ENCODE results near the gene PPP4R4. TPM values are rescaled to one million over a fixed set of nuclear protein-coding genes. Genes with fewer than 3 reads are reported as not detected.

PPP4R4 gene
- polyA plus RNA-seq, 3 donors = 0.08 TPM; not detected in 2

DNA sequence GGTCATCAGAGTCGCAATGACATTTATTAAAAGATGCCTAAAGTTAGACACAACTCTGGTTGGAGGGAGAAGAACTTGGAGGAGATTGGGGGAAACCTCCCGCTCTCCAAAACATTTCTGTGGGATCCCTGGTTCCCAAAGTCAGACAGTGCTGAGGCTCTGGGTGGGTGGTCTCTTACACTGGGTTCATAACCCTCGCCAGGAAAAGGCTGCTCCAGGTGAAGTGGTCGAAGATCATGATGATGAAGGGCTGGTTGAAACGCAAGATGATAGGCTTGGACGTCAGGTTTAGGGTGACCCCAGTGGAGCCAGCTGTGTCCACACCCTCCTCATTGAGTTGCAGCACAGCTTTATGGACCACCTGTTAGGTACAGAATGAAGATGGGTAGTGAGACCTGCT, 130.1 kb downstream of the PPP4R4 start:
- DNase-seq = no peak
- Histone ChIP-seq H3K9ac (ENCODE audit: insufficient read depth, low read length, poor library complexity, severe bottlenecking) (no peak overlapping the region), H3K27me3 (ENCODE audit: control insufficient read depth in 2 of 2, insufficient read depth in 2 of 2, low read length in 2 of 2) (no peaks in the 10 kb centered on the region), H3K79me2 (ENCODE audit: insufficient read depth, low read length) (no peaks in the 10 kb centered on the region), H2AFZ (ENCODE audit: insufficient read depth, low read depth, low read length, poor library complexity, severe bottlenecking) (no peak overlapping the region), H4K20me1 (ENCODE audit: insufficient read depth, low read length) (no peaks in the 10 kb centered on the region), H3K4me2 (replicated peaks; ENCODE audit: extremely low read depth, low read length, poor library complexity, severe bottlenecking) (no peak overlapping the region), H3K9me3 (replicated peaks in 1 of 2; ENCODE audit: control insufficient read depth in 1 of 2, insufficient read depth in 1 of 2, low read length in 2 of 2) (peaks cover 0 to 4% of the 10 kb centered on the region in 2 donors), H3K27ac (ENCODE audit: low read depth in 1 of 2, low read length in 2 of 2) (no peak overlapping the region), H3K4me3 (replicated peaks in 1 of 3; ENCODE audit: low read depth in 2 of 3, low read length in 3 of 3) (no peak overlapping the region), H3K4me1 (ENCODE audit: control insufficient read depth in 1 of 2, insufficient read depth in 2 of 2, low read length in 2 of 2) (no peaks in the 10 kb centered on the region), H3K36me3 (replicated peaks in 1 of 2; ENCODE audit: control insufficient read depth in 1 of 2, insufficient read depth in 2 of 2, low read length in 2 of 2) (no peaks in the 10 kb centered on the region)
- Mint-ChIP-seq H3K4me1 (no peaks in the 10 kb centered on the region), H3K27me3 (ENCODE audit: low read depth in 3 of 3) (peaks cover 1 to 5% (median 4%) of the 10 kb centered on the region in 3 donors), H3K4me3 (no peak overlapping the region), H3K27ac (no peak overlapping the region), H3K9me3 (peaks cover 8 to 13% (median 10%) of the 10 kb centered on the region in 7 donors), H3K36me3 (no peaks in the 10 kb centered on the region)
- 87% methylated on average over 4 of the region's 6 CpGs for WGBS (ENCODE audit: insufficient coverage)
- intact Hi-C loops (cut with micrococcal nuclease) = no loop called here
- TF ChIP-seq, protein P1, sequence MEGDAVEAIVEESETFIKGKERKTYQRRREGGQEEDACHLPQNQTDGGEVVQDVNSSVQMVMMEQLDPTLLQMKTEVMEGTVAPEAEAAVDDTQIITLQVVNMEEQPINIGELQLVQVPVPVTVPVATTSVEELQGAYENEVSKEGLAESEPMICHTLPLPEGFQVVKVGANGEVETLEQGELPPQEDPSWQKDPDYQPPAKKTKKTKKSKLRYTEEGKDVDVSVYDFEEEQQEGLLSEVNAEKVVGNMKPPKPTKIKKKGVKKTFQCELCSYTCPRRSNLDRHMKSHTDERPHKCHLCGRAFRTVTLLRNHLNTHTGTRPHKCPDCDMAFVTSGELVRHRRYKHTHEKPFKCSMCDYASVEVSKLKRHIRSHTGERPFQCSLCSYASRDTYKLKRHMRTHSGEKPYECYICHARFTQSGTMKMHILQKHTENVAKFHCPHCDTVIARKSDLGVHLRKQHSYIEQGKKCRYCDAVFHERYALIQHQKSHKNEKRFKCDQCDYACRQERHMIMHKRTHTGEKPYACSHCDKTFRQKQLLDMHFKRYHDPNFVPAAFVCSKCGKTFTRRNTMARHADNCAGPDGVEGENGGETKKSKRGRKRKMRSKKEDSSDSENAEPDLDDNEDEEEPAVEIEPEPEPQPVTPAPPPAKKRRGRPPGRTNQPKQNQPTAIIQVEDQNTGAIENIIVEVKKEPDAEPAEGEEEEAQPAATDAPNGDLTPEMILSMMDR (IDR thresholded peaks at IDR 0.05) = no peak

DNA sequence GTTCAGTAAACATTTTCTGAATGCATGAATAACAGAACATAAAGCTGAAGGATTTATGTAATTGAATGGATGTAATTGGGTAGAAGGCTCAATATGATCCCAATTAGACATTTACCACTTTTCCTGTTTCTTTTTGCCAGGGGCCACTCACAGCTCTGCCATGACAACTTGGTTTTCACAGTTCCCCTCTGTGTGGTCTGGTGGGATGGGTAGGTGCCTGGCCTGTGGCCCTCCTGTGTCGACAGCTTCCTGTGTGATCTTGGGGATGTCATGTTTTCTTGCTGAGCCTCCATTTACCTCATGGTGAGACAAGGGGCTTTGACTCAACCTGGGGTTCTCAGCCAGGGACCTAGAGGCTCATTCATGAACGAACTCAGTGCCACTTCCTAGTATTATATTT, 131.5 kb downstream of the PPP4R4 start:
- H3K4me1 Mint-ChIP-seq = no peaks in the 10 kb centered on the region
- Histone ChIP-seq H3K4me2 (replicated peaks; ENCODE audit: extremely low read depth, low read length, poor library complexity, severe bottlenecking) (no peak overlapping the region), H3K9ac (ENCODE audit: insufficient read depth, low read length, poor library complexity, severe bottlenecking) (no peak overlapping the region), H3K4me1 (ENCODE audit: control insufficient read depth in 1 of 2, insufficient read depth in 2 of 2, low read length in 2 of 2) (no peaks in the 10 kb centered on the region), H3K36me3 (replicated peaks in 1 of 2; ENCODE audit: control insufficient read depth in 1 of 2, insufficient read depth in 2 of 2, low read length in 2 of 2) (no peaks in the 10 kb centered on the region), H3K9me3 (replicated peaks in 1 of 2; ENCODE audit: control insufficient read depth in 1 of 2, insufficient read depth in 1 of 2, low read length in 2 of 2) (peaks cover 0 to 4% of the 10 kb centered on the region in 2 donors), H3K4me3 (replicated peaks in 1 of 3; ENCODE audit: low read depth in 2 of 3, low read length in 3 of 3) (no peak overlapping the region), H3K79me2 (ENCODE audit: insufficient read depth, low read length) (no peaks in the 10 kb centered on the region), H3K27me3 (ENCODE audit: control insufficient read depth in 2 of 2, insufficient read depth in 2 of 2, low read length in 2 of 2) (no peaks in the 10 kb centered on the region), H3K27ac (ENCODE audit: low read depth in 1 of 2, low read length in 2 of 2) (no peak overlapping the region), H4K20me1 (ENCODE audit: insufficient read depth, low read length) (no peaks in the 10 kb centered on the region), H2AFZ (ENCODE audit: insufficient read depth, low read depth, low read length, poor library complexity, severe bottlenecking) (no peak overlapping the region)
- no peak overlapping the region for H3K4me3 Mint-ChIP-seq
- TF ChIP-seq, protein P1 (IDR thresholded peaks at IDR 0.05) = no peak
- no peak overlapping the region for H3K27ac Mint-ChIP-seq
- intact Hi-C loops (cut with micrococcal nuclease) = no loop called here
- no peaks in the 10 kb centered on the region for H3K36me3 Mint-ChIP-seq
- no peak for DNase-seq
- peaks cover 1 to 5% (median 3%) of the 10 kb centered on the region in 3 donors for H3K27me3 Mint-ChIP-seq (ENCODE audit: low read depth in 3 of 3)
- peaks cover 6 to 13% (median 9%) of the 10 kb centered on the region in 7 donors for H3K9me3 Mint-ChIP-seq
- no CpG with 5 or more reads among the region's 2 CpGs for WGBS (ENCODE audit: insufficient coverage)

All from CD14-positive monocyte (primary cell).